ENCODE measurements around the gene MRI1.

MRI1 gene

GRCh38 chr19:13821292-13821691 is 57.0 kb downstream of the MRI1 start:
- in situ Hi-C loops (cut with HindIII; ENCODE audit: low sequenced_read_pairs): no loop called here

GRCh38 chr19:13823256-13823655 is 58.9 kb downstream of the MRI1 start:
- in situ Hi-C loops (cut with HindIII; ENCODE audit: low sequenced_read_pairs): no loop called here
